GM12874 (cell line): ENCODE data around the gene NELL1.

Experiments
- TF ChIP-seq, protein P1 (sequence below): IDR thresholded peaks from 2 replicates; pipeline ENCODE4 v1.5.1; 2011; ENCODE audit warnings: low read depth, mild to moderate bottlenecking, control low read depth, low read length, moderate library complexity; ENCODE audit not compliant: insufficient read depth

Gene NELL1

GRCh38 chr11:21056644-21057043 lies 387.3 kb downstream of the NELL1 start:
- TF ChIP-seq, protein P1, sequence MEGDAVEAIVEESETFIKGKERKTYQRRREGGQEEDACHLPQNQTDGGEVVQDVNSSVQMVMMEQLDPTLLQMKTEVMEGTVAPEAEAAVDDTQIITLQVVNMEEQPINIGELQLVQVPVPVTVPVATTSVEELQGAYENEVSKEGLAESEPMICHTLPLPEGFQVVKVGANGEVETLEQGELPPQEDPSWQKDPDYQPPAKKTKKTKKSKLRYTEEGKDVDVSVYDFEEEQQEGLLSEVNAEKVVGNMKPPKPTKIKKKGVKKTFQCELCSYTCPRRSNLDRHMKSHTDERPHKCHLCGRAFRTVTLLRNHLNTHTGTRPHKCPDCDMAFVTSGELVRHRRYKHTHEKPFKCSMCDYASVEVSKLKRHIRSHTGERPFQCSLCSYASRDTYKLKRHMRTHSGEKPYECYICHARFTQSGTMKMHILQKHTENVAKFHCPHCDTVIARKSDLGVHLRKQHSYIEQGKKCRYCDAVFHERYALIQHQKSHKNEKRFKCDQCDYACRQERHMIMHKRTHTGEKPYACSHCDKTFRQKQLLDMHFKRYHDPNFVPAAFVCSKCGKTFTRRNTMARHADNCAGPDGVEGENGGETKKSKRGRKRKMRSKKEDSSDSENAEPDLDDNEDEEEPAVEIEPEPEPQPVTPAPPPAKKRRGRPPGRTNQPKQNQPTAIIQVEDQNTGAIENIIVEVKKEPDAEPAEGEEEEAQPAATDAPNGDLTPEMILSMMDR = no peak

- TF ChIP-seq, protein P1 = no peak
Observed at GRCh38 chr11:21059879-21060278, 390.5 kb downstream of the NELL1 start.

DNA sequence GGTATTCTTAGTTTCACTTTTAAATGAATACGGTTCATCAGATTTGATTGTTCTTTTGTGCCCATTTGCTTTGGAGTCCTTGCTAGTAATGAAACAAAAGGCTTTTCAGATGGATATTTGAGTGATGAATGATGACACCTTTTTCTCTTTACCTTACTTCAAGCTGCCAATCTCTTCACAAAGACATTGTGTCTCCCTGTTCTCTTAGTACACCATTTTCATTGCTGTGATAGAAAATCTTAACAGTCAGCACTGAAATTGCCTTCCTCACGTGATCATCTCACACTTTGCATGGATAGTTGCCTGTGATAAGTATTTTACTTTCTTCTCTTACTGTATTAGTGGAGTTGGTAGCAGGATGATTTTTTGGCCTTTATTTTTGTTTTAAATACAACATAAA lies 396.6 kb downstream of the NELL1 start:
- TF ChIP-seq, protein P1 = no peak

DNA sequence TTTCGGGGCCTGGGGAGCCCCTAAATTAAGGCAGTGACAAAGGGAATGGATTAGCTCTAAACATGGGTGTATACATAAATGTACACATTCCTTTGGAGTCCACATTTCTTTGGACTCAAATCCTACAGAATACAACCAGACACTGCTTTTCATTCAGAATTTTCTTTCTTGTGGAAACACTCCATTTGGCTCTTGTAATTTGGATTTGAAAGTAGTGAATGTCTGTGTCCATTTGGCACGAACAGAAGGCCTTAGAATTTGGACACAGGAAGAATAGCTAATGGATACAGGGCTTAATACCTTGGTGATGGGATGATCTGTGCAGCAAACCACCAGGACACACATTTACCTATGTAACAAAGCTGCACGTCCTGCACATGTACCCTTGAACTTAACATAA lies 399.5 kb downstream of the NELL1 start:
- TF ChIP-seq, protein P1 = no peak

- TF ChIP-seq, protein P1 = no peak
Observed at GRCh38 chr11:21069909-21070308, 400.5 kb downstream of the NELL1 start.

- TF ChIP-seq, protein P1 = no peak
Observed at GRCh38 chr11:21072558-21072957, 403.2 kb downstream of the NELL1 start.

DNA sequence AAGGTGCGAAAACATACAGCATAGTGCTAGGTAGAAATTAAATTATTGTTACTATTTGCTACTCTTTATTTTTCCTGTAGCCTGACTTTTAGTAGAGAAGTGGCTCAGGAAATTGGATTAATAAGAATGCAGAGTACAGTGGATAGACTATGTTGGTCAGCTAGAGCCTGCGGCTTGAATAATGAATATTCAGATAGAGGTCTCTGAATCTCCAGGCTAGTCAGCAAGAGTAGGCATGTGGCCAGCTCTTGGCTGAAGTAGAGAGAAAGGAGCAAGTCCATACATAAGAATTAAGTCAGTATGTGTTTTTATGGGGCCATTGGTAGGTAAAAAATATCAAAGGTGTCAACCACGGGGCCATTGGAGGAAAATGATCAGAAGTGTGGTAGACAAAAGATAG lies 413.5 kb downstream of the NELL1 start:
- TF ChIP-seq, protein P1 = no peak

- TF ChIP-seq, protein P1 = no peak
Observed at GRCh38 chr11:21088930-21089329, 419.5 kb downstream of the NELL1 start.
